ENCODE measurements around the gene IPO5. TPM values are rescaled to one million over a fixed set of nuclear protein-coding genes. Genes with fewer than 3 reads are reported as not detected.

The IPO5 gene
- polyA plus RNA-seq, 1 donor (not counting 4 experiments of a cell fraction or from before 2014, with no cell fraction given): 130 TPM

DNA sequence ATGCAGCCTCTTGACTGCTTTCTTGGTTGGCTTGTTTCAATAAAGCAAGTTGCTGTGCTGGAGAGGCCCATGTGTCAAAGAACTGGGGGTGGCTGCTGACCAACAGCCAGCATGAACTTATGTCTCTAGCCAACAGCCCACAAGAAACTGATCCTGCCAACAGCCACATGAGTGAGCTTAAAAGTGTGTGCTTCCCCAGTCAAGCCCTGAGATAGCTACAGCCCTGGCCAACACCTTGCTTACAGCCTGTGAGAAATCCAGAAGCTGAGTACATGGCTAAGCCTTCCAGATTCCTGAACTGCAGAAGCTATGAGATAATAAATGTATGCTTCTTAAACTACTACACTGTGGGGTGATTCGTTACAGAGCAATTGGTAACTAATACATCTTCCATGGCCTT lies 38.9 kb upstream of the IPO5 start:
- FAIRE-seq: no peak
- no peaks in the 10 kb centered on the region for H3K9me1 ChIP-seq (ENCODE audit: control insufficient read depth, extremely low read depth, insufficient read depth, low read length)
- H3K4me1 ChIP-seq (ENCODE audit: control insufficient read depth, extremely low read depth, insufficient read depth, low read length): no peaks in the 10 kb centered on the region
- DNase-seq (ENCODE audit: low read depth, low spot score): no peak
- TF ChIP-seq EZH2 (IDR thresholded peaks at IDR 0.05; ENCODE audit: low read length): no peak
- TF ChIP-seq, protein P1, sequence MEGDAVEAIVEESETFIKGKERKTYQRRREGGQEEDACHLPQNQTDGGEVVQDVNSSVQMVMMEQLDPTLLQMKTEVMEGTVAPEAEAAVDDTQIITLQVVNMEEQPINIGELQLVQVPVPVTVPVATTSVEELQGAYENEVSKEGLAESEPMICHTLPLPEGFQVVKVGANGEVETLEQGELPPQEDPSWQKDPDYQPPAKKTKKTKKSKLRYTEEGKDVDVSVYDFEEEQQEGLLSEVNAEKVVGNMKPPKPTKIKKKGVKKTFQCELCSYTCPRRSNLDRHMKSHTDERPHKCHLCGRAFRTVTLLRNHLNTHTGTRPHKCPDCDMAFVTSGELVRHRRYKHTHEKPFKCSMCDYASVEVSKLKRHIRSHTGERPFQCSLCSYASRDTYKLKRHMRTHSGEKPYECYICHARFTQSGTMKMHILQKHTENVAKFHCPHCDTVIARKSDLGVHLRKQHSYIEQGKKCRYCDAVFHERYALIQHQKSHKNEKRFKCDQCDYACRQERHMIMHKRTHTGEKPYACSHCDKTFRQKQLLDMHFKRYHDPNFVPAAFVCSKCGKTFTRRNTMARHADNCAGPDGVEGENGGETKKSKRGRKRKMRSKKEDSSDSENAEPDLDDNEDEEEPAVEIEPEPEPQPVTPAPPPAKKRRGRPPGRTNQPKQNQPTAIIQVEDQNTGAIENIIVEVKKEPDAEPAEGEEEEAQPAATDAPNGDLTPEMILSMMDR (optimal IDR thresholded peaks at IDR 0.05 in 1 of 3, IDR thresholded peaks at IDR 0.05 in 1 of 3, conservative IDR thresholded peaks at IDR 0.05 in 1 of 3; ENCODE audit: extremely low read depth in 1 of 3, insufficient read depth in 2 of 3, low read length in 3 of 3): no peak
- H3K79me2 ChIP-seq (ENCODE audit: control insufficient read depth, insufficient read depth, low read length): no peaks in the 10 kb centered on the region
- H3K4me3 ChIP-seq (ENCODE audit: control insufficient read depth in 2 of 3, extremely low read depth in 1 of 3, insufficient read depth in 2 of 3, low read depth in 1 of 3, low read length in 3 of 3): no peak overlapping the region
- no peaks in the 10 kb centered on the region for H4K20me1 ChIP-seq (ENCODE audit: control insufficient read depth, extremely low read depth, insufficient read depth, low read length)
- H2AFZ ChIP-seq (ENCODE audit: control insufficient read depth, low read length): no peak overlapping the region
- dilution Hi-C loops (cut with MboI; ENCODE audit: extremely low pct_ligation_motif_present, low sequenced_read_pairs): no loop called here
- no peak overlapping the region for H3K4me2 ChIP-seq (ENCODE audit: control insufficient read depth, extremely low read depth, insufficient read depth, low read depth, low read length)
- no peak overlapping the region for H3K27ac ChIP-seq (ENCODE audit: control insufficient read depth, insufficient read depth, low read length)
- H3K36me3 ChIP-seq (ENCODE audit: control insufficient read depth in 2 of 2, extremely low read depth in 1 of 2, insufficient read depth in 2 of 2, low read length in 2 of 2): no peaks in the 10 kb centered on the region
- H3K9ac ChIP-seq (ENCODE audit: control insufficient read depth, extremely low read depth, insufficient read depth, low read length): no peak overlapping the region
- H3K9me3 ChIP-seq (ENCODE audit: control insufficient read depth, low read depth, low read length): no peaks in the 10 kb centered on the region
- H3K27me3 ChIP-seq (ENCODE audit: control insufficient read depth, extremely low read depth, insufficient read depth, low read length): no peaks in the 10 kb centered on the region

DNA sequence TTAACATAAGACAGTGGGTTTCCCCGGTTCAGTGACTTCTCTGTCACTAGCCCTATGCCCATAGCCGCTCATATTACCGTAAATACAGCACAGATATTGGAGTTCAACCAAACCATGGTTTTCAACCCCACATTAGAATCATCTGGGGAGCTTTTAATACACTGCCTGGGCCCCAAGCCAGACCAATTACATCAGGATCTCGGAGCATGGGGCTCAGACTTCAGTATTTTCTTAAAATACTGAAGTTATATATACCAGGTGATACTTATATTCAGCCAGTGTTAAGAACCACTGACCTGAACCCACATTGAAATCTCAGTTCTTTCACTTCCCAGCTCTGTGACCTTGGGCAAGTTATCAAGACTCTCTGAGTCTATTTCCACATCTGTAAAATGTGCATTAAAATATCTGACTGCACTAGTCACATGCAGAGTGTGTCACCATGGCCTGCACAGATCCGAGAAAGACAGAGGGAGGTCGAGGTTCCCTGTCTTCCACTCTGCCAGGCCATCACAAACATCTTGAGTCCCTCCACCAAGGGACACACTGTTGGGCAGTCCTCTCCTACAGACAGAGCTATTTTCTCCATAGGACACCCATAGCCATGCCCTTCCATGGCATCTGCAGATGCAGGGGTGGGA lies 32.2 kb upstream of the IPO5 start:
- Histone ChIP-seq H3K9me1 (ENCODE audit: control insufficient read depth, extremely low read depth, insufficient read depth, low read length) (no peaks in the 10 kb centered on the region), H3K27ac (ENCODE audit: control insufficient read depth, insufficient read depth, low read length) (no peak overlapping the region), H3K9ac (ENCODE audit: control insufficient read depth, extremely low read depth, insufficient read depth, low read length) (no peak overlapping the region), H3K4me2 (ENCODE audit: control insufficient read depth, extremely low read depth, insufficient read depth, low read depth, low read length) (no peak overlapping the region), H3K27me3 (ENCODE audit: control insufficient read depth, extremely low read depth, insufficient read depth, low read length) (no peaks in the 10 kb centered on the region), H4K20me1 (ENCODE audit: control insufficient read depth, extremely low read depth, insufficient read depth, low read length) (no peaks in the 10 kb centered on the region), H3K9me3 (ENCODE audit: control insufficient read depth, low read depth, low read length) (no peaks in the 10 kb centered on the region), H3K36me3 (ENCODE audit: control insufficient read depth in 2 of 2, extremely low read depth in 1 of 2, insufficient read depth in 2 of 2, low read length in 2 of 2) (no peaks in the 10 kb centered on the region), H3K79me2 (ENCODE audit: control insufficient read depth, insufficient read depth, low read length) (no peaks in the 10 kb centered on the region), H3K4me1 (ENCODE audit: control insufficient read depth, extremely low read depth, insufficient read depth, low read length) (no peaks in the 10 kb centered on the region), H2AFZ (ENCODE audit: control insufficient read depth, low read length) (no peak overlapping the region), H3K4me3 (ENCODE audit: control insufficient read depth in 2 of 3, extremely low read depth in 1 of 3, insufficient read depth in 2 of 3, low read depth in 1 of 3, low read length in 3 of 3) (no peak overlapping the region)
- no peak for TF ChIP-seq EZH2 (IDR thresholded peaks at IDR 0.05; ENCODE audit: low read length)
- TF ChIP-seq, protein P1 (optimal IDR thresholded peaks at IDR 0.05 in 1 of 3, IDR thresholded peaks at IDR 0.05 in 1 of 3, conservative IDR thresholded peaks at IDR 0.05 in 1 of 3; ENCODE audit: extremely low read depth in 1 of 3, insufficient read depth in 2 of 3, low read length in 3 of 3): no peak
- DNase-seq (ENCODE audit: low read depth, low spot score) (no peak), FAIRE-seq (no peak)
- dilution Hi-C loops (cut with MboI; ENCODE audit: extremely low pct_ligation_motif_present, low sequenced_read_pairs): no loop called here

All from keratinocyte (primary cell).